Gastrocnemius medialis (tissue), 4 donors: Measurements from ENCODE around the gene PLEKHG4B. TPM values are rescaled to one million over a fixed set of nuclear protein-coding genes. Genes with fewer than 3 reads are reported as not detected.
A peak's percentile ranks its signal among the peaks of the same experiment; 100 is the strongest.
"Not testable (repeated sequence)": the region's sequence is repeated elsewhere in the genome, so short reads cannot be mapped to it uniquely, and the experiment has no call there.

Experiments
- ATAC-seq, 2 donors: fragments of 150-250 bp; one replicate each; pipeline ENCODE4 v1.9.1; 2016
- DNase-seq, 2 donors: peaks; one replicate each; pipeline ENCODE4 v3.0.0-alpha.2; 2019
- H3K27ac ChIP-seq, 4 donors: fragments of 200-600 bp; sonication (generic); 1 replicate in 1 of 4; 2 replicates in 3 of 4; pipeline ENCODE4 v1.5.1; 2016 to 2018; ENCODE audit warnings: mild to moderate bottlenecking in 2 of 4, moderate library complexity in 1 of 4
- H3K27me3 ChIP-seq, 3 donors: fragments of 200-600 bp; sonication (generic) in 2 of 3; 1 replicate in 1 of 3; 2 replicates in 2 of 3; pipeline versions ENCODE4 v1.5.1 to v1.6.0; 2016 to 2019; ENCODE audit warnings: mild to moderate bottlenecking in 1 of 3, moderate library complexity in 1 of 3
- H3K36me3 ChIP-seq, 2 donors: fragments of 200-600 bp; sonication (generic) in 1 of 2; one replicate each; pipeline ENCODE4 v1.5.1; 2017 to 2018
- H3K4me1 ChIP-seq, 2 donors: fragments of 200-600 bp; sonication (generic) in 1 of 2; one replicate each; pipeline ENCODE4 v1.5.1; 2016 to 2017; ENCODE audit warnings: mild to moderate bottlenecking in 2 of 2
- H3K4me3 ChIP-seq, 4 donors: fragments of 200-600 bp; sonication (generic) in 3 of 4; 1 replicate in 1 of 4; 2 replicates in 3 of 4; pipeline ENCODE4 v1.5.1; 2016 to 2019; ENCODE audit warnings: mild to moderate bottlenecking in 2 of 4
- H3K9me3 ChIP-seq, 3 donors: fragments of 200-600 bp; sonication (generic) in 2 of 3; 1 replicate in 1 of 3; 2 replicates in 2 of 3; pipeline ENCODE4 v1.5.1; 2016 to 2019
- CTCF ChIP-seq, 5 experiments: fragments of 450-650 bp in 3 of 5; fragments of 200-600 bp in 2 of 5; sonication (generic) in 2 of 5; IDR thresholded peaks in 4 of 5; conservative IDR thresholded peaks in 1 of 5; 1 replicate in 4 of 5; 2 replicates in 1 of 5; pipeline ENCODE4 v1.5.1; 2016 to 2019; ENCODE audit warnings: antibody characterized with exemption in 5 of 5, mild to moderate bottlenecking in 3 of 5, moderate library complexity in 3 of 5
- POLR2A ChIP-seq, 2 donors: fragments of 450-650 bp; IDR thresholded peaks; one replicate each; pipeline ENCODE4 v1.6.1; 2017; ENCODE audit warnings: antibody characterized with exemption in 2 of 2, mild to moderate bottlenecking in 2 of 2, moderate library complexity in 2 of 2
- in situ Hi-C, 4 donors: fragments of 200-750 bp; cut with MboI; loops; one replicate each; pipeline versions ENCODE4 v1.15.0 to v1.8.0; 2017; ENCODE audit warnings: low sequenced_read_pairs in 4 of 4
- intact Hi-C: fragments of 100-400 bp; cut with DNase I; formaldehyde crosslinking; loops from one replicate; pipeline ENCODE4 v1.15.1; 2023; ENCODE audit warnings: low total_unique reads
- total RNA-seq, 4 donors: library from RNA; depleted of rRNA; stranded (reverse); fragments of >200 nt; gene quantifications; one replicate each; pipeline versions ENCODE4 v1.1.0 to v1.2.3, GENCODE V29; 2016

PLEKHG4B gene
- total RNA-seq, 4 donors from 2014 or later, result not detected

- TF ChIP-seq CTCF (IDR thresholded peaks at IDR 0.05 in 4 of 5, conservative IDR thresholded peaks at IDR 0.05 in 1 of 5) (no peak), POLR2A (IDR thresholded peaks at IDR 0.05) (no peak)
- no peaks in the 10 kb centered on the region for H3K27me3 ChIP-seq
- in situ Hi-C loops, result no loop called here
- peaks cover 52 to 69% of the 10 kb centered on the region in 2 donors for H3K4me1 ChIP-seq
- H3K36me3 ChIP-seq, result no peaks in the 10 kb centered on the region
- ATAC-seq (no peak), DNase-seq (no peak)
- H3K4me3 ChIP-seq, result no peak overlapping the region
- no peaks in the 10 kb centered on the region for H3K9me3 ChIP-seq
- H3K27ac ChIP-seq, result peak overlapping the region; percentile 95 to 100 (median 99)
- intact Hi-C loops, result no loop called here
These were observed 104.4 kb downstream of the PLEKHG4B start for GRCh38 chr5:196350-196749.

- H3K9me3 ChIP-seq, in situ Hi-C loops, intact Hi-C loops, DNase-seq, H3K27me3 ChIP-seq, ATAC-seq, H3K4me3 ChIP-seq, H3K36me3 ChIP-seq: not testable (repeated sequence)
- Histone ChIP-seq H3K27ac (peak overlapping the region; percentile 63 to 100 (median 78)), H3K4me1 (peaks cover 45 to 64% of the 10 kb centered on the region in 2 donors)
- peak in 1 of 5 experiments; percentile 14 for TF ChIP-seq CTCF (IDR thresholded peaks at IDR 0.05 in 4 of 5, conservative IDR thresholded peaks at IDR 0.05 in 1 of 5)
These were observed 105.1 kb downstream of the PLEKHG4B start for GRCh38 chr5:197031-197430.

GRCh38 chr5:197892-198489 is 106.0 kb downstream of the PLEKHG4B start:
- peak overlapping the region; percentile 75 to 100 (median 78) for H3K27ac ChIP-seq
- H3K36me3 ChIP-seq, result peaks cover 0 to 1% of the 10 kb centered on the region in 2 donors
- in situ Hi-C loops, result no loop called here
- no peak overlapping the region for H3K4me3 ChIP-seq
- ATAC-seq, result peak; percentile 24 to 32
- H3K27me3 ChIP-seq, result no peaks in the 10 kb centered on the region
- intact Hi-C loops, result no loop called here
- peak in 1 of 2 donors; percentile 10 for TF ChIP-seq POLR2A (IDR thresholded peaks at IDR 0.05)
- TF ChIP-seq CTCF (IDR thresholded peaks at IDR 0.05 in 4 of 5, conservative IDR thresholded peaks at IDR 0.05 in 1 of 5), result no peak
- H3K4me1 ChIP-seq, result peaks cover 36 to 56% of the 10 kb centered on the region in 2 donors
- peak in 1 of 2 donors; percentile 54 for DNase-seq
- no peaks in the 10 kb centered on the region for H3K9me3 ChIP-seq

GRCh38 chr5:198516-199196 is 106.7 kb downstream of the PLEKHG4B start:
- Histone ChIP-seq H3K4me1 (peaks cover 29 to 50% of the 10 kb centered on the region in 2 donors), H3K36me3 (peaks cover 0 to 8% of the 10 kb centered on the region in 2 donors), H3K27ac (peak overlapping the region; percentile 75 to 100 (median 78)), H3K9me3 (no peaks in the 10 kb centered on the region), H3K4me3 (no peak overlapping the region), H3K27me3 (no peaks in the 10 kb centered on the region)
- ATAC-seq, result no peak
- no peak for DNase-seq
- intact Hi-C loops (no loop called here), in situ Hi-C loops (no loop called here)
- TF ChIP-seq POLR2A (IDR thresholded peaks at IDR 0.05) (no peak), CTCF (IDR thresholded peaks at IDR 0.05 in 4 of 5, conservative IDR thresholded peaks at IDR 0.05 in 1 of 5) (no peak)
